GM18951 (cell line): ENCODE data around the gene SLIT3.

ENCODE experiments used
- POLR2A ChIP-seq: IDR thresholded peaks from 4 replicates; pipeline ENCODE4 v1.6.1; 2011; ENCODE audit warnings: mild to moderate bottlenecking; ENCODE audit not compliant: insufficient read length, insufficient read depth; ENCODE audit errors: extremely low read depth
- in situ Hi-C: fragments of 300-500 bp; cut with MboI; formaldehyde crosslinking; loops from one replicate; pipeline ENCODE4 v1.12.0; 2022; ENCODE audit warnings: low sequenced_read_pairs, mixed read lengths, inconsistent platforms; ENCODE audit not compliant: unreplicated experiment

SLIT3 gene

GRCh38 chr5:168995024-168995423, 305.9 kb downstream of the SLIT3 start:
- in situ Hi-C loops, result loop anchor here (25.0 kb wide), 1 partner anchor 733 kb away; no protein-coding TSS in a partner anchor
- TF ChIP-seq POLR2A, result no peak

- in situ Hi-C loops, result loop anchor here (25.0 kb wide), 1 partner anchor 730 kb away; no protein-coding TSS in a partner anchor
- no peak for TF ChIP-seq POLR2A
Measured at GRCh38 chr5:168992687-168993086, 308.3 kb downstream of the SLIT3 start.

- in situ Hi-C loops, result loop anchor here (25.0 kb wide), 1 partner anchor 730 kb away; no protein-coding TSS in a partner anchor
Measured at GRCh38 chr5:168992016-168992415, 308.9 kb downstream of the SLIT3 start.

GRCh38 chr5:168991311-168991710, 309.6 kb downstream of the SLIT3 start:
- no peak for TF ChIP-seq POLR2A
- in situ Hi-C loops, result loop anchor here (25.0 kb wide), 1 partner anchor 729 kb away; no protein-coding TSS in a partner anchor

More at GRCh38 chr5:168992016-168992415, 308.9 kb downstream of the SLIT3 start:
- TF ChIP-seq POLR2A, result no peak

GRCh38 chr5:168990679-168991078, 310.3 kb downstream of the SLIT3 start:
- in situ Hi-C loops, result loop anchor here (25.0 kb wide), 1 partner anchor 728 kb away; no protein-coding TSS in a partner anchor

GRCh38 chr5:168989731-168990505, 311.0 kb downstream of the SLIT3 start:
- in situ Hi-C loops, result loop anchor here (10.0 to 25.0 kb wide), 2 partner anchors 585 to 728 kb away; no protein-coding TSS in a partner anchor
- TF ChIP-seq POLR2A, result no peak

More at GRCh38 chr5:168990679-168991078, 310.3 kb downstream of the SLIT3 start:
- no peak for TF ChIP-seq POLR2A

- no peak for TF ChIP-seq POLR2A
- in situ Hi-C loops, result loop anchor here (10.0 to 25.0 kb wide), 2 partner anchors 586 to 726 kb away; no protein-coding TSS in a partner anchor
Measured at GRCh38 chr5:168988699-168989098, 312.2 kb downstream of the SLIT3 start.

GRCh38 chr5:168987543-168988300, 313.2 kb downstream of the SLIT3 start:
- in situ Hi-C loops, result loop anchor here (10.0 to 25.0 kb wide), 2 partner anchors 587 to 725 kb away; no protein-coding TSS in a partner anchor
- no peak for TF ChIP-seq POLR2A

- in situ Hi-C loops, result loop anchor here (10.0 to 25.0 kb wide), 2 partner anchors 589 to 723 kb away; no protein-coding TSS in a partner anchor
- no peak for TF ChIP-seq POLR2A
Measured at GRCh38 chr5:168985454-168985853, 315.5 kb downstream of the SLIT3 start.

GRCh38 chr5:168984135-168984675, 316.7 kb downstream of the SLIT3 start:
- TF ChIP-seq POLR2A, result no peak
- in situ Hi-C loops, result loop anchor here (10.0 to 25.0 kb wide), 2 partner anchors 591 to 722 kb away; no protein-coding TSS in a partner anchor

- in situ Hi-C loops, result loop anchor here (25.0 kb wide), 1 partner anchor 717 kb away; no protein-coding TSS in a partner anchor
- TF ChIP-seq POLR2A, result no peak
Measured at GRCh38 chr5:168979135-168979534, 321.8 kb downstream of the SLIT3 start.

- in situ Hi-C loops, result loop anchor here (25.0 kb wide), 1 partner anchor 716 kb away; no protein-coding TSS in a partner anchor
- no peak for TF ChIP-seq POLR2A
Measured at GRCh38 chr5:168978500-168978899, 322.4 kb downstream of the SLIT3 start.

GRCh38 chr5:168978015-168978414, 322.9 kb downstream of the SLIT3 start:
- in situ Hi-C loops, result loop anchor here (25.0 kb wide), 1 partner anchor 716 kb away; no protein-coding TSS in a partner anchor
- no peak for TF ChIP-seq POLR2A
